GM12864 (cell line): ENCODE data around the gene SLC9A3.

Experiments
- DNase-seq: peaks from one replicate; pipeline ENCODE4 v3.0.0-alpha.2; 2011; ENCODE audit warnings: low read depth
- H3K4me3 ChIP-seq: 2 replicates; pipeline ENCODE4 v1.5.1; 2011; ENCODE audit warnings: mild to moderate bottlenecking, low read depth, low read length, control low read depth
- TF ChIP-seq, protein P1 (sequence below): IDR thresholded peaks from 2 replicates; pipeline ENCODE4 v1.5.1; 2011; ENCODE audit warnings: low read depth, mild to moderate bottlenecking, moderate library complexity, low read length, control low read depth, inconsistent platforms; ENCODE audit errors: missing control alignments

Gene SLC9A3

DNA sequence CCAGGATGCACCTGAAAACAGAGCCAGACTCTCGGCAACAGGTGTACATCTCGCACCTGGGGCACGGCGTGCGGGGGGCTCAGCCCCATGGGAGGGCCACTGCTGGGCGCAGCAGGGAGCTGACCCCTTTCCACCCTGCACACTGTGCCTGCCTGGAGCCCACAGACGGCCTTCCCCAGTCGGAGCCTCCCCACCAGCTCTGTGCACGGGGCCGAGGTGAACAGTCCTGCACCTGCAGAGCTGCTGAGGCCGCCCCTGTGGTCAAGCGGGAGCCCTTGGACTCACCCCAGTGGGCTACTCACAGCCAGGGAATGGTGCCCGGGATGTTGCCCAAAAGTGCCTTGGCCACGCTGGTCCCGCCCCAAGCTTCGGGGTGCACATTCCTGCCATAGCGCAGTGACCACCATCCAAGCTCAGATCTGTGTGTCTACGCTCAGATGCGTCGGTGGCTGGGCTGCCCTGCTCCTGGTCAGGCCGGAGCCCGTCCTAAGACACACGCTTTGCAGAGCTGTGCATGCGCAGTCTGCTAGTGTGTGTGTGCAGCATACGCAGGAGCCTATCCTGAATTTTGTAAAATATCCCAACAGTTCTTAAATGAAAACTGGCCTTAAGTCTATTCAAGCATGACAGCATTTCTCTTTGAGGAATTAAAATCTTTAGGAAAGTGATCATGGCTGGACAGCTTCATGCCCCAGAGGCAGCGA lies 89.7 kb downstream of the SLC9A3 start:
- TF ChIP-seq, protein P1, sequence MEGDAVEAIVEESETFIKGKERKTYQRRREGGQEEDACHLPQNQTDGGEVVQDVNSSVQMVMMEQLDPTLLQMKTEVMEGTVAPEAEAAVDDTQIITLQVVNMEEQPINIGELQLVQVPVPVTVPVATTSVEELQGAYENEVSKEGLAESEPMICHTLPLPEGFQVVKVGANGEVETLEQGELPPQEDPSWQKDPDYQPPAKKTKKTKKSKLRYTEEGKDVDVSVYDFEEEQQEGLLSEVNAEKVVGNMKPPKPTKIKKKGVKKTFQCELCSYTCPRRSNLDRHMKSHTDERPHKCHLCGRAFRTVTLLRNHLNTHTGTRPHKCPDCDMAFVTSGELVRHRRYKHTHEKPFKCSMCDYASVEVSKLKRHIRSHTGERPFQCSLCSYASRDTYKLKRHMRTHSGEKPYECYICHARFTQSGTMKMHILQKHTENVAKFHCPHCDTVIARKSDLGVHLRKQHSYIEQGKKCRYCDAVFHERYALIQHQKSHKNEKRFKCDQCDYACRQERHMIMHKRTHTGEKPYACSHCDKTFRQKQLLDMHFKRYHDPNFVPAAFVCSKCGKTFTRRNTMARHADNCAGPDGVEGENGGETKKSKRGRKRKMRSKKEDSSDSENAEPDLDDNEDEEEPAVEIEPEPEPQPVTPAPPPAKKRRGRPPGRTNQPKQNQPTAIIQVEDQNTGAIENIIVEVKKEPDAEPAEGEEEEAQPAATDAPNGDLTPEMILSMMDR, result no peak
- DNase-seq, result no peak
- H3K4me3 ChIP-seq, result no peak overlapping the region

DNA sequence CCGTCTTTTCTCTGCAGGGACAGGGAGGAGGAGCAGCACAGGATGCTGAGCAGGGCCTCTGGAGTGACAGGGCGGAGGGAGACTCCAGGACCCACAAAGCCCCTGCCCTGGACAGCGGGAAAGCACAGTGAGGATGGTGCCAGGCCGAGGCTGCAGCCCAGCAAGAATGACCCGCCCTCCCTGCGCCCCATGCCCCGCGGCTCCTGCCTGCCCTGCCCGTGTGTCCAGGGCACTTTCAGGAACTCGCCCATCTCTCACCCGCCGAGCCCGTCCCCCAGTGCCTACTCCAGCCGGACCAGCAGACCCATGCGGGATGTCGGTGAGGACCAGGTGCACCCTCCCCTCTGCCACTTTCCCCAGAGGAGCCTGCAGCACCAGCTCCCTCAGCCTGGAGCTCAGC lies 90.4 kb downstream of the SLC9A3 start:
- TF ChIP-seq, protein P1, result no peak
- no peak overlapping the region for H3K4me3 ChIP-seq
- no peak for DNase-seq

DNA sequence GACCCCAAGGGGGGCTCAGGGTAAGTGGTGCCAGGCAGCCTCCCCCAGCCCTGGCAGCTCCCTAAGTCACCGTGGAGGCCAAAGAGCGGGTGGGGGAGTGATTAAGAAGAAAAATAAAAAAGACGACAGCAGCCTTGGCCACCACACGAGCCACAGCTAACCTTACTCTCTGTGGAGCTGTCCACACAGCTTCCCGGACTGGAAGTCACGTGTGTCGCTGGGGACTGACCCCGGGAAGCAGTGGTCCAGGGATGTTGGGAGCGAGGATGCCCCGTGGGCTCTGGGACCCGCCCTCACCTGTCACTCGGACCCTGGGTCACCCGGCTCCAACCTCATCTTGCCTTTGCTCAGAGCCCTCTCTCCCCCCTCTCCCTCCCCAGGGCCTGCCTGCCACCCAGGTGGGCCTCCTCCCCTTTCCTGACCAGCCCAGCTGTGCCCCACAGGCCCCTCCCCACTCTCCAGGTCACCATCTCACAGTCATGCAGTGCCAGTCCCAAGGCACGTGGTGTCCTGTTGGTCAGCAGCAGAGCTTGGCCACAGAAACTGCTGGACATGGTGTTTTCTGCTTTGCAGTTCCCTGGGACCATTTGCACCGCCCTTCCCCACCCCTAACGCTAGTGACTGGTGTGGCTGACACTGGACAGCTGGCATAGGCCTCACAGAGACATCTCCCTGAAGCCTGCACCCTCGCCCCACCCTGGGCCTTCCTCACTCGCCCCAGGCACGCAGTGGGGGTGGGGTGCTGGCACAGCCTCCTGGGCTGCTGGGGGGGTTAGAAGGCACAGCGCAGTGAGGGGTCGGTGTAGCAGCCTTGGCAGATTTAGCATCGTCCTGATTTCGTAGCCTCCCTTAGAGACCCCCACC lies 91.1 kb downstream of the SLC9A3 start:
- H3K4me3 ChIP-seq, result no peak overlapping the region
- TF ChIP-seq, protein P1, result no peak
- DNase-seq, result no peak

DNA sequence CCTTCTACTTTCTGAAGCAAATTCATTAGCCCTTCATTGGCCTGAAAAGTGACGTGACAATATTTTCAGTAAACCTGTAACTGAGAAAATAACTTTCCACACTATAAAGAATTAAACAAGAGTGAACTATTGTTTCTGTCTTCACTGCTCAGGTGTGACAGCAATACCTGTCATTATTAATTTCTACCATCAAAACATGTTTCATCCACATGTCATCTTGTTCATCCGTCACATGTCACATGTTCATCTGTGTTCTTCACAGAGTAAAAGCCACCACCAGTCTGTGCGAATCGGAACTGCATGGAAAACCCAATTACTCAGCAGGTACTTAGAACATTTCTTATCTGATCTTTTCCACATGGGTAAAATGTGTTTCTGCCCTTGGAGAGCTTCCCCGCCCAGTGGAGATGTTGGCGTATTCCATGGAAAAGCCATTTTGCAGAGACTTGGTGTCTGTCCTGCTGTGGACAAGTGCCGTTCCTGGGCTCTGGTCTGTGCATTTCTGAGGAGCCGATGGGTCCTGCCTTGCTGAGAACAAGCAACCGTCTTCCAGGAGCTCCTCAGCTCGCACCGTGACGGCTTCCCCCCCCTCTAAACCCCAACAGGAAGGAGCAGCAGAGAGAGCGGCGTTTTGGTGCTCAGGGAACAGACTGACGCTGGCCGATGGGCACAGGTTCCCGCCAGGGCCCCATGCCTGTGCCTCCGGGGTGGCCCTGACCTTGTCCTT lies 91.9 kb downstream of the SLC9A3 start:
- H3K4me3 ChIP-seq, result no peak overlapping the region
- no peak for DNase-seq
- TF ChIP-seq, protein P1, result no peak

DNA sequence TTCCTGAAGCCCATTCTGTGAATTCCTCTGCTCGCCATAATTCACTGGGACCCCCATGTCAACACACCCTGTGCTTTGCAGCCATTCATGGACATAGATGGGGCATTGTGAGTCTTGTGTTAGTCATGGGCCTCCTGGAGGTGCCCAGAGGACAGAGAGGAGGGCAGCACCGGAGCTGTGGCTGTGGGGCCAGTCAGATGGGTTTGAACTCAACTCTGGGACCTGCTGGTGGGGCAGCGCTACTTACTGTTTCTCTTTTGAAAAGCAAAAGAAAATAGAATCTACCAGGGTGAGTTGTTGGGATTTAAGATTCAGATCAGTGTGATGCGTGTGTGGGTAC lies 92.6 kb downstream of the SLC9A3 start:
- no peak for DNase-seq
- TF ChIP-seq, protein P1, result no peak
- no peak overlapping the region for H3K4me3 ChIP-seq

DNA sequence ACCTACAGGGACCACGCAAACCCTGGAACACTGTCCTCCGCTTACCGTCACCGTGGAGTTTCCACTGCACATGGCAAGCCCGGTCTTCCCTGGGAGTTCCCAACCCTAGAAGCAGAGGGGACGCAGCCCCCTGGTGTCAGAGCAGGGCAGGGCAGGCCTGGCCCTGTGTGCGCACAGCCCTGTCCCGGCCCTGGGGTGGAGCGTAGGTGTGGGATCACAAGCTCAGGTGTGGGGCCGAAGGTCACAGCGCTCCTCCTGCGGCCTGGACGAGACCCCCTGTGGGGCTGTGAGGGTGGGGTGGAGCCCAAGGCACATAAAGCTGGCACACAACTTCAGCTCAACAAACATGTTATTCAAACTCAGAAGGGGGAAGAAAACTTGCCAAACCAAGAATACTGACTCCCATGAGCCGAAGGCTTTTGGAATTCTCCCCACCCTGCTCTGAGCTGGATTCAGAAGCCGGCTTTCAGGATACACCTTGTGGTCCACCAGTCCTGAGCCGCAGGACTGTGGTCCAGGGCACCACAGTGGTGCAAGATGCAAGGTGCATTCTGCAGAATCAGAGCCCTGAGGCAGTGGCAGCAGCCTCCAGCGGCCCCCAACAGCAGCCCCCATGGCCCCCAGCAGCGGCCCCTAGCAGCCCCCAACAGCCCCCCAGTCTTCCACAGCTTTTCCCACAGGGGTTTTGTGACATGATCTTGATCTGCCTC lies 93.1 kb downstream of the SLC9A3 start:
- TF ChIP-seq, protein P1, result peak; percentile 90
- H3K4me3 ChIP-seq, result no peak overlapping the region
- DNase-seq, result peak; percentile 30
